ENCODE data around the gene ZBTB7B. TPM values are rescaled to one million over a fixed set of nuclear protein-coding genes. Genes with fewer than 3 reads are reported as not detected.
A peak's percentile ranks its signal among the peaks of the same experiment; 100 is the strongest.

The ZBTB7B gene
- total RNA-seq, 2 donors from 2014 or later: 30.1 to 34.3 TPM

GRCh38 chr1:155044812-155045657 lies 42.4 kb downstream of the ZBTB7B start:
- Histone ChIP-seq H3K27me3 (no peaks in the 10 kb centered on the region), H3K9me3 (no peaks in the 10 kb centered on the region), H3K27ac (peak overlapping the region; percentile 49 to 77 (median 70)), H3K4me1 (peaks cover 12% of the 10 kb centered on the region), H3K36me3 (replicated peaks in 1 of 2; ENCODE audit: insufficient read depth in 1 of 2, low read depth in 2 of 2) (no peaks in the 10 kb centered on the region), H3K4me3 (no peak overlapping the region)
- ATAC-seq: peak; percentile 99
- peak; percentile 91 to 96 (median 95) for DNase-seq
- 45 to 47% methylated on average over 7 of the region's 7 CpGs for WGBS, 2 donors
- intact Hi-C loops (cut with DNase I): no loop called here
- TF ChIP-seq, protein P1, sequence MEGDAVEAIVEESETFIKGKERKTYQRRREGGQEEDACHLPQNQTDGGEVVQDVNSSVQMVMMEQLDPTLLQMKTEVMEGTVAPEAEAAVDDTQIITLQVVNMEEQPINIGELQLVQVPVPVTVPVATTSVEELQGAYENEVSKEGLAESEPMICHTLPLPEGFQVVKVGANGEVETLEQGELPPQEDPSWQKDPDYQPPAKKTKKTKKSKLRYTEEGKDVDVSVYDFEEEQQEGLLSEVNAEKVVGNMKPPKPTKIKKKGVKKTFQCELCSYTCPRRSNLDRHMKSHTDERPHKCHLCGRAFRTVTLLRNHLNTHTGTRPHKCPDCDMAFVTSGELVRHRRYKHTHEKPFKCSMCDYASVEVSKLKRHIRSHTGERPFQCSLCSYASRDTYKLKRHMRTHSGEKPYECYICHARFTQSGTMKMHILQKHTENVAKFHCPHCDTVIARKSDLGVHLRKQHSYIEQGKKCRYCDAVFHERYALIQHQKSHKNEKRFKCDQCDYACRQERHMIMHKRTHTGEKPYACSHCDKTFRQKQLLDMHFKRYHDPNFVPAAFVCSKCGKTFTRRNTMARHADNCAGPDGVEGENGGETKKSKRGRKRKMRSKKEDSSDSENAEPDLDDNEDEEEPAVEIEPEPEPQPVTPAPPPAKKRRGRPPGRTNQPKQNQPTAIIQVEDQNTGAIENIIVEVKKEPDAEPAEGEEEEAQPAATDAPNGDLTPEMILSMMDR (IDR thresholded peaks at IDR 0.05): peak; percentile 73 to 97 (median 91)
- TF ChIP-seq POLR2A (IDR thresholded peaks at IDR 0.05): no peak

- Histone ChIP-seq H3K27me3 (no peaks in the 10 kb centered on the region), H3K4me1 (peaks cover 37% of the 10 kb centered on the region), H3K9me3 (no peaks in the 10 kb centered on the region), H3K4me3 (no peak overlapping the region), H3K27ac (no peak overlapping the region), H3K36me3 (replicated peaks in 1 of 2; ENCODE audit: insufficient read depth in 1 of 2, low read depth in 2 of 2) (no peaks in the 10 kb centered on the region)
- intact Hi-C loops (cut with DNase I): no loop called here
- TF ChIP-seq POLR2A (IDR thresholded peaks at IDR 0.05): no peak
- TF ChIP-seq, protein P1 (IDR thresholded peaks at IDR 0.05): no peak
- ATAC-seq (no peak), DNase-seq (no peak)
- 78 to 87% methylated on average over 7 to 8 of the region's 8 CpGs for WGBS, 2 donors
Measured at GRCh38 chr1:155048449-155049334, 46.1 kb downstream of the ZBTB7B start.

DNA sequence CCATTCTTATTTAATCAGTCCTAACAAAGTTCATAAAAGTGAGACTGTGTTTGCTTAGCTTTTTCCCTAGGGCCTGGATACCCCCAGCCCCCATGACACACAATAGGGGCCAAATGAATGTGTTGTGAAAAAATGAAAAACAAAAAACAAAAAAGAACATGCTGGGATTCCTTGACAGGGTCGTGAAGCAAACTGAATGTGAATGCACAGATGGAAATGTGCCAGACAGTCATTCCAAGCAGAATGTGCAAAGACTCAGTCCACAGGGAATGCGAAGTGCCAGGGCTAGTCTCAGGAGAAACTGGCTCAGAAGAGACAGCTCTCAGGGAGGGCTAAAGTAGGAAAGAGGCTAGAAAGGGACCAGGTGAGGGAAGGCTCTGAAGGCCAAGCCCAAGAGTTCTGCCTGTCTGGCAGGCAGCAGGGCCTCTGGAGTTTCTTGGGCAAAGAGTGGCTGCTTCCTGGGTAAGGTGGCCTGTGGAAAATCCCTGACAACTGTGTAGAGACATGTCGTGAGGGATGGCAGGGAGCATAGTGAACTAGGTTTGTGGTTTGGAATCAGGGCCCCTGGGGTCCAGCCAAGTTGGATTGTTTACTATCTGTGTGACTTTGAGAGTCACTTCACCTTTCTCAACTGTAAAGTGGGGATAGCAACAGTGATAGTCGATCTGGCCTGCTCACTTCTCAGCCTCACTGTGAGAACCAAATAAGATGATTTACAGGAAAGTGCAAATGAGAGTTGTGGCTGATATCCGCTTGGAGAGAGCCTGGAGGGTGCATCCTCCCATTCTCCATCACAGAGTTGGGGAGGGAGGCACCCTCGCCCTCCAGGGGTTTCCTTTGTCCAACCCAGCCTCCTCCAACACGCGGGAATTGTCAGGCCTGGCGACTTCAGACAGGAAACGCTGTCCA lies 47.3 kb downstream of the ZBTB7B start:
- Histone ChIP-seq H3K4me1 (peaks cover 32% of the 10 kb centered on the region), H3K27ac (peak overlapping the region; percentile 74 to 93 (median 86)), H3K9me3 (no peaks in the 10 kb centered on the region), H3K27me3 (no peaks in the 10 kb centered on the region), H3K36me3 (replicated peaks in 1 of 2; ENCODE audit: insufficient read depth in 1 of 2, low read depth in 2 of 2) (no peaks in the 10 kb centered on the region), H3K4me3 (peak overlapping the region in 1 of 2 donors; percentile 45)
- ATAC-seq: no peak
- DNase-seq: no peak
- WGBS, 2 donors: 13 to 16% methylated on average over 10 of the region's 10 CpGs
- intact Hi-C loops (cut with DNase I): no loop called here
- TF ChIP-seq POLR2A (IDR thresholded peaks at IDR 0.05): no peak
- TF ChIP-seq, protein P1 (IDR thresholded peaks at IDR 0.05): no peak

DNA sequence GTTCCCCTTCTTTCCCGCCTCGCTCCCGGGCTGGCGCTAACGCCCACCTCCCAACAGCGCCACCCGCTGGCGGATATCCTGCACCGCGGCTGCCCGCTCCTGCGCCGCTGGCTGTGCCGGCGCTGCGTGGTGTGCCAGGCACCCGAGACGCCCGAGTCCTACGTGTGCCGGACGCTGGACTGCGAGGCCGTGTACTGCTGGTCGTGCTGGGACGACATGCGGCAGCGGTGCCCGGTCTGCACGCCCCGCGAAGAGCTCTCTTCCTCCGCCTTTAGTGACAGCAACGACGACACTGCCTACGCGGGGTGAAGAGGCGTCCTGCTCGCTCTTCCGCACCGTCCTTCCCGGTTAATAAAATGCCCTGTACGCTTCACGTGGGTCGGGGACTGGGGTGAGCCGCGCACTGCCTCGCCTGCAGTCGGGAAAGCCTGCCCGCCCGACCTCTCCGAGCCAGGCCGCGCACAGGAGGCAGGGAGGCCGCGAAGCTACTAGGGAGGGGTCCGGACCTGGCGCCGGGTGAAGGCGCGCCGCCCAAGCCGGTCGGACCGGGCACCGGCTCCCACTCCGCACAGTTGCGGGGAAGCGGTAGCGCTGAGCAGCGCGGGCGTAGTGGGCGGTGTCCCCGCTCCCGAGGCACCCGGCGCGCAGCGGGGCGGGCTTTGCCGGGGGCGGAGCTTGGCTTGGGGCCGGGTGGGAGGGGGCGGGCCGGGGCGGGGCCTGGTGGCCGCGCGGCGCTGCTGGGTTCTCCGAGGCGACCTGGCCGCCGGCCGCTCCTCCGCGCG lies 48.1 kb downstream of the ZBTB7B start, which contains the start of gene ADAM15:
Gene ADAM15 (plus strand): TSS at position 757 of the 782 bp plus-strand sequence. CDS start 71 bp downstream, outside the sequence.
- Histone ChIP-seq H3K27me3 (no peaks in the 10 kb centered on the region), H3K9me3 (no peaks in the 10 kb centered on the region), H3K27ac (peak within 1 kb of the TSS; percentile 74 to 93 (median 86)), H3K36me3 (replicated peaks in 1 of 2; ENCODE audit: insufficient read depth in 1 of 2, low read depth in 2 of 2) (no peaks in the 10 kb centered on the region), H3K4me1 (peaks cover 31% of the 10 kb centered on the region), H3K4me3 (peak within 1 kb of the TSS; percentile 44 to 47)
- ATAC-seq (peak; percentile 87), DNase-seq (peak; percentile 83 to 86 (median 84))
- intact Hi-C loops (cut with DNase I): no loop called here
- 0% methylated on average over 12 to 59 of the region's 99 CpGs for WGBS, 2 donors
- TF ChIP-seq, protein P1 (IDR thresholded peaks at IDR 0.05): peak; percentile 81 to 93 (median 90)
- peak; percentile 6 to 59 (median 40) for TF ChIP-seq POLR2A (IDR thresholded peaks at IDR 0.05)

All from body of pancreas (tissue), 4 donors.